Smooth muscle cell (in vitro differentiated cells): Measurements from ENCODE around the gene PTX4. TPM values are rescaled to one million over a fixed set of nuclear protein-coding genes. Genes with fewer than 3 reads are reported as not detected.
"Not testable (repeated sequence)": the region's sequence is repeated elsewhere in the genome, so short reads cannot be mapped to it uniquely, and the experiment has no call there.

Source experiments
- DNase-seq: peaks from one replicate; lab custom pipeline; 2025; ENCODE audit not compliant: unreplicated experiment; lab: John Stamatoyannopoulos, UW
- H2AFZ ChIP-seq: fragments of 200-600 bp; sonication (generic); 2 replicates; pipeline ENCODE4 v1.6.0; 2016; ENCODE audit warnings: antibody characterized with exemption, low read depth, mild to moderate bottlenecking
- H3F3A ChIP-seq: fragments of 200-600 bp; sonication (generic); 2 replicates; pipeline ENCODE4 v1.6.0; 2017; ENCODE audit warnings: antibody characterized with exemption, low read depth
- H3K27ac ChIP-seq: fragments of 200-600 bp; sonication (generic); 2 replicates; pipeline ENCODE4 v1.5.1; 2016; ENCODE audit warnings: low read depth, mild to moderate bottlenecking
- H3K27me3 ChIP-seq: fragments of 200-600 bp; sonication (generic); 2 replicates; pipeline ENCODE4 v1.6.1; 2016; ENCODE audit warnings: low read depth, mild to moderate bottlenecking
- H3K36me3 ChIP-seq: fragments of 200-600 bp; sonication (generic); 2 replicates; pipeline ENCODE4 v1.5.1; 2016; ENCODE audit warnings: low read depth
- H3K4me1 ChIP-seq: fragments of 200-600 bp; sonication (generic); 2 replicates; pipeline ENCODE4 v1.5.1; 2016; ENCODE audit warnings: low read depth
- H3K4me2 ChIP-seq: fragments of 200-600 bp; sonication (generic); 2 replicates; pipeline ENCODE4 v1.6.0; 2016; ENCODE audit warnings: mild to moderate bottlenecking
- H3K4me3 ChIP-seq: fragments of 200-600 bp; sonication (generic); 2 replicates; pipeline ENCODE4 v1.5.1; 2016; ENCODE audit warnings: mild to moderate bottlenecking
- H3K79me2 ChIP-seq: fragments of 200-600 bp; sonication (generic); 2 replicates; pipeline ENCODE4 v1.6.0; 2016; ENCODE audit warnings: low read depth, mild to moderate bottlenecking
- H3K9ac ChIP-seq: fragments of 200-600 bp; sonication (generic); 2 replicates; pipeline ENCODE4 v1.6.0; 2016; ENCODE audit warnings: low read depth
- H3K9me3 ChIP-seq: fragments of 200-600 bp; sonication (generic); replicated peaks from 2 replicates; pipeline ENCODE4 v1.5.1; 2016; ENCODE audit warnings: low read depth
- H4K20me1 ChIP-seq: fragments of 200-600 bp; sonication (generic); 2 replicates; pipeline ENCODE4 v1.6.0; 2016; ENCODE audit warnings: low read depth
- WGBS: methylation state at CpG from one replicate; pipeline ENCODE4 v1.1.7; 2016; ENCODE audit warnings: low lambda C conversion rate; 5-methylcytosine and 5-hydroxymethylcytosine counted together
- polyA plus RNA-seq: library from polyadenylated mRNA; unstranded; fragments of >200 nt; fragmentation: Nextera tagmentation; extraction: Ambion mirVana; gene quantifications from 2 replicates; pipeline ENCODE4 v1.2.1, GENCODE V29; 2016
- total RNA-seq: library from RNA; depleted of rRNA; stranded (reverse); fragments of >200 nt; gene quantifications from 2 replicates; pipeline ENCODE4 v1.2.3, GENCODE V29; 2014
- TF ChIP-seq, protein P1 (sequence below): fragments of 200-600 bp; sonication (generic); IDR thresholded peaks from 2 replicates; pipeline ENCODE4 v1.5.1; 2017; ENCODE audit warnings: borderline replicate concordance, mild to moderate bottlenecking, antibody characterized with exemption; ENCODE audit not compliant: insufficient read depth, poor library complexity, severe bottlenecking

The PTX4 gene
- total and polyA plus RNA-seq, 2 experiments from 2014 or later: not detected

DNA sequence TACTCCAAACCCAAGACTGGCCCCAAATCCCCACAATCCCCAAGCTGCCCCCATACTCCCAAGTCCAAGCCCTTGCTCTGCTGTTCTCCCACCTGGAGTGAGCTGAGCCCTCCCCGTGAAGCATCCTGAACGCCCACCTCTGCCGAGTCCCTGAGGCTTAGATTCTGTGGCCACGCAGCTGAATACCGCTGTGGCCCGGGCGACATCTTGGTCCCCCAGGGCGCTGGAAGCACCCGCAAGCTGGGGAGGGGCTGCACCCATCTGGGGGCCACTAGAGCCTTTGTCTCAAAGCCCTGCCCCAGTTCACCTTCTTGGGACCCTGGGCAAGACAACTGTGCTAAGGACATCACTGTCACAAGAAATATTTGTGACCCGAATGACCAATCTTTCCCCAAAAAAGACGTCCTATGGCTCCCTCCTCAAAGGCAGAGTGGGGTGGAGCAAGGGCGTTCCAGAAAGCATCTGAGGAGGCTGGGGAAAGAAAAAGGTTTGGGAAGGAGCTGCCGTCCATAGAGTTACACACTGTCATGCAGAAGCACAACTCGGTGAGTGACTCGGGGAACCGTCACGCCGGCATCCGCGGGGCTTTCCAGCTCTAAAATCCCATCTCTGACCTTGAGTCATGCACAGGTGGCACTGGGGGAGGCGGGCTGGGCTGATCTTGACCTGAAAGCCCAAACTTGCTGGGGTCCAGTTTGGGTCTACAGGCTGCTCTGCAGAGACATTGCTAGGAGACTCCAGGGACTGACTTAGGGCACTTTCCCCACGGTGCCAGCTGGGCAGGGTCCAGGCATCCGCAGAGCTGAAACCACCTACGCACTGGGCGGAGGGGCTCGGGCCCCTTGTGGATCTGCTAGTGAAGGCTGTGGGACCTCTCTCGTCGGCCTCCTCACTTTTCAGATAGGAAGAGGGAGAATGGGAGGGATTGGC, 6.6 kb downstream of the PTX4 start:
- H2AFZ ChIP-seq: no peak overlapping the region
- DNase-seq: no peak
- TF ChIP-seq, protein P1, sequence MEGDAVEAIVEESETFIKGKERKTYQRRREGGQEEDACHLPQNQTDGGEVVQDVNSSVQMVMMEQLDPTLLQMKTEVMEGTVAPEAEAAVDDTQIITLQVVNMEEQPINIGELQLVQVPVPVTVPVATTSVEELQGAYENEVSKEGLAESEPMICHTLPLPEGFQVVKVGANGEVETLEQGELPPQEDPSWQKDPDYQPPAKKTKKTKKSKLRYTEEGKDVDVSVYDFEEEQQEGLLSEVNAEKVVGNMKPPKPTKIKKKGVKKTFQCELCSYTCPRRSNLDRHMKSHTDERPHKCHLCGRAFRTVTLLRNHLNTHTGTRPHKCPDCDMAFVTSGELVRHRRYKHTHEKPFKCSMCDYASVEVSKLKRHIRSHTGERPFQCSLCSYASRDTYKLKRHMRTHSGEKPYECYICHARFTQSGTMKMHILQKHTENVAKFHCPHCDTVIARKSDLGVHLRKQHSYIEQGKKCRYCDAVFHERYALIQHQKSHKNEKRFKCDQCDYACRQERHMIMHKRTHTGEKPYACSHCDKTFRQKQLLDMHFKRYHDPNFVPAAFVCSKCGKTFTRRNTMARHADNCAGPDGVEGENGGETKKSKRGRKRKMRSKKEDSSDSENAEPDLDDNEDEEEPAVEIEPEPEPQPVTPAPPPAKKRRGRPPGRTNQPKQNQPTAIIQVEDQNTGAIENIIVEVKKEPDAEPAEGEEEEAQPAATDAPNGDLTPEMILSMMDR: no peak
- no peak overlapping the region for H3K27ac ChIP-seq
- H3K9ac ChIP-seq: no peak overlapping the region
- no peaks in the 10 kb centered on the region for H3K36me3 ChIP-seq
- H3K4me2 ChIP-seq: no peak overlapping the region
- no peaks in the 10 kb centered on the region for H3K9me3 ChIP-seq
- H3K4me3 ChIP-seq: no peak overlapping the region
- H3F3A ChIP-seq: no peaks in the 10 kb centered on the region
- H4K20me1 ChIP-seq: no peaks in the 10 kb centered on the region
- no peaks in the 10 kb centered on the region for H3K79me2 ChIP-seq
- no peaks in the 10 kb centered on the region for H3K4me1 ChIP-seq
- WGBS: 87% methylated on average over 28 of the region's 28 CpGs
- no peaks in the 10 kb centered on the region for H3K27me3 ChIP-seq

GRCh38 chr16:1478937-1479336, 9.8 kb downstream of the PTX4 start:
- not testable (repeated sequence) for H3K36me3 ChIP-seq, H4K20me1 ChIP-seq, H3K4me1 ChIP-seq, H3K9me3 ChIP-seq, DNase-seq, H3K27me3 ChIP-seq, H2AFZ ChIP-seq, H3K79me2 ChIP-seq, H3F3A ChIP-seq, H3K4me2 ChIP-seq, H3K9ac ChIP-seq, H3K27ac ChIP-seq, H3K4me3 ChIP-seq
- 95% methylated on average over 9 of the region's 9 CpGs for WGBS

DNA sequence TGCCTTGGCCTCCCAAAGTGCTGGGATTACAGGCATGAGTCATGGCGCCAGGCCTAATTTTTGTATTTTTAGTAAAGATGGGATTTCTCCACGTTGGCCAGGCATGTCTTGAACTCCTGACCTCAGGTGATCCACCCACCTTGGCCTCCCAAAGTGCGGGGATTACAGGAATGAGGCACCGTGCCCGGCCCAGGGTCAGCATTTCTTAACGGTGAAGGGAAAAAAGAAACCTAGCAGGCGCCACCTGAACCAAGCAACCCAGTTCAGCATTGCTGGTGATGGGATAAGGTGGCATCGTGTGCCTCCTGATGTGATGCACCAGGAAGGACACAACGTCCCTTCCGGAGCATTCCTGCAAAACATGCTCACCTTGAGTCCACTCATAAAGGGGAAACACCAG, 11.7 kb downstream of the PTX4 start:
- H3K4me2 ChIP-seq: no peak overlapping the region
- WGBS: 96% methylated on average over 10 of the region's 10 CpGs
- H2AFZ ChIP-seq: no peak overlapping the region
- no peak overlapping the region for H3K9ac ChIP-seq
- H4K20me1 ChIP-seq: no peaks in the 10 kb centered on the region
- peaks cover 7% of the 10 kb centered on the region for H3K4me1 ChIP-seq
- no peak overlapping the region for H3K4me3 ChIP-seq
- TF ChIP-seq, protein P1: no peak
- H3K36me3 ChIP-seq: no peaks in the 10 kb centered on the region
- no peaks in the 10 kb centered on the region for H3K9me3 ChIP-seq
- H3K27me3 ChIP-seq: no peaks in the 10 kb centered on the region
- peaks cover 26% of the 10 kb centered on the region for H3K79me2 ChIP-seq
- no peak for DNase-seq
- no peaks in the 10 kb centered on the region for H3F3A ChIP-seq
- H3K27ac ChIP-seq: no peak overlapping the region

GRCh38 chr16:1475552-1476114, 13.1 kb downstream of the PTX4 start:
- no peaks in the 10 kb centered on the region for H3F3A ChIP-seq
- no peaks in the 10 kb centered on the region for H3K36me3 ChIP-seq
- no peaks in the 10 kb centered on the region for H3K9me3 ChIP-seq
- H2AFZ ChIP-seq: peak overlapping the region; percentile 98
- WGBS: 82% methylated on average over 15 of the region's 15 CpGs
- peak overlapping the region; percentile 94 for H3K4me2 ChIP-seq
- H3K4me1 ChIP-seq: peaks cover 7% of the 10 kb centered on the region
- no peaks in the 10 kb centered on the region for H4K20me1 ChIP-seq
- peak overlapping the region; percentile 67 for H3K27ac ChIP-seq
- TF ChIP-seq, protein P1: no peak
- DNase-seq: no peak
- peak overlapping the region; percentile 95 for H3K9ac ChIP-seq
- H3K27me3 ChIP-seq: no peaks in the 10 kb centered on the region
- peaks cover 37% of the 10 kb centered on the region for H3K79me2 ChIP-seq
- H3K4me3 ChIP-seq: peak overlapping the region; percentile 77
